Thoracic aorta (tissue), 2 donors: ENCODE data around the gene MON2. TPM values are rescaled to one million over a fixed set of nuclear protein-coding genes. Genes with fewer than 3 reads are reported as not detected.

ENCODE experiments used
- ATAC-seq: fragments of 150-250 bp; one replicate; pipeline ENCODE4 v1.8.0; 2017; ENCODE audit warnings: low read depth; ENCODE audit not compliant: insufficient number of reproducible peaks, low FRiP score
- DNase-seq: peaks from one replicate; pipeline ENCODE4 v3.0.0-alpha.2; 2020; ENCODE audit warnings: low spot score
- H3K27ac ChIP-seq, 2 donors: fragments of 200-600 bp; sonication (generic); 1 replicate in 1 of 2; 2 replicates in 1 of 2; pipeline ENCODE4 v1.5.1; 2016; ENCODE audit warnings: mild to moderate bottlenecking in 2 of 2, moderate library complexity in 2 of 2
- H3K27me3 ChIP-seq: fragments of 200-600 bp; sonication (generic); replicated peaks from 2 replicates; pipeline ENCODE4 v1.6.0; 2016; ENCODE audit warnings: mild to moderate bottlenecking; ENCODE audit not compliant: insufficient read depth
- H3K36me3 ChIP-seq: fragments of 200-600 bp; sonication (generic); one replicate; pipeline ENCODE4 v1.5.1; 2016
- H3K4me1 ChIP-seq, 2 donors: fragments of 200-600 bp; sonication (generic); 1 replicate in 1 of 2; 2 replicates in 1 of 2; pipeline versions ENCODE4 v1.5.1 to v1.6.0; 2016; ENCODE audit warnings: low read depth in 2 of 2, mild to moderate bottlenecking in 1 of 2; ENCODE audit not compliant: control insufficient read depth in 1 of 2
- H3K4me3 ChIP-seq: fragments of 200-600 bp; sonication (generic); 2 replicates; pipeline ENCODE4 v1.5.1; 2016; ENCODE audit warnings: mild to moderate bottlenecking
- H3K9me3 ChIP-seq: fragments of 200-600 bp; sonication (generic); 2 replicates; pipeline ENCODE4 v1.5.1; 2016
- total RNA-seq, 2 donors: library from RNA; depleted of rRNA; stranded (reverse); fragments of >200 nt; gene quantifications; one replicate each; pipeline versions ENCODE4 v1.1.0 to v1.2.3, GENCODE V29; 2016
- TF ChIP-seq, protein P1 (sequence below): fragments of 200-600 bp; sonication (generic); IDR thresholded peaks from one replicate; pipeline ENCODE4 v1.5.1; 2019; ENCODE audit warnings: antibody characterized with exemption

MON2 gene
- total RNA-seq, 2 donors from 2014 or later = 73.0 to 154 TPM

DNA sequence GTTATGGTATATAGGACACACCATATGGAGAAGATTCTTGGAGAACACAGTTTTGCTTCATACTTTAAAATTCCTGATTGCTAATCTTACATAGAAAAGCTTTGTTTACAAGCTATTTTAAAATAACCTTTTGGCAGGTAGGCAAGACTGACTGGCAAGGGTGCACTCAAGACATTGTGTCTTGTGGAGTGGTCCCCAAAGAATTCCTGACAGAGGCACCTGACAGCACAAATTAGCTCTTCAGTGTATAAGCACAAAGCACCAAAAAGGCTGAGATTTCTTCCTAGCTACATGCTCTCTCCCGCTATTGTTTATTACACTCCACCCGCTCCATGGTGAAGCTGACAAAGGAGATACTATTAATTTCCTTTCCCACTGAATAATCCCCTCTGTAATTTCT, 139.4 kb downstream of the MON2 start:
- Histone ChIP-seq H3K4me3 (no peak overlapping the region), H3K27me3 (no peaks in the 10 kb centered on the region), H3K4me1 (peaks cover 9 to 21% of the 10 kb centered on the region in 2 donors), H3K36me3 (no peaks in the 10 kb centered on the region), H3K27ac (no peak overlapping the region), H3K9me3 (no peaks in the 10 kb centered on the region)
- TF ChIP-seq, protein P1, sequence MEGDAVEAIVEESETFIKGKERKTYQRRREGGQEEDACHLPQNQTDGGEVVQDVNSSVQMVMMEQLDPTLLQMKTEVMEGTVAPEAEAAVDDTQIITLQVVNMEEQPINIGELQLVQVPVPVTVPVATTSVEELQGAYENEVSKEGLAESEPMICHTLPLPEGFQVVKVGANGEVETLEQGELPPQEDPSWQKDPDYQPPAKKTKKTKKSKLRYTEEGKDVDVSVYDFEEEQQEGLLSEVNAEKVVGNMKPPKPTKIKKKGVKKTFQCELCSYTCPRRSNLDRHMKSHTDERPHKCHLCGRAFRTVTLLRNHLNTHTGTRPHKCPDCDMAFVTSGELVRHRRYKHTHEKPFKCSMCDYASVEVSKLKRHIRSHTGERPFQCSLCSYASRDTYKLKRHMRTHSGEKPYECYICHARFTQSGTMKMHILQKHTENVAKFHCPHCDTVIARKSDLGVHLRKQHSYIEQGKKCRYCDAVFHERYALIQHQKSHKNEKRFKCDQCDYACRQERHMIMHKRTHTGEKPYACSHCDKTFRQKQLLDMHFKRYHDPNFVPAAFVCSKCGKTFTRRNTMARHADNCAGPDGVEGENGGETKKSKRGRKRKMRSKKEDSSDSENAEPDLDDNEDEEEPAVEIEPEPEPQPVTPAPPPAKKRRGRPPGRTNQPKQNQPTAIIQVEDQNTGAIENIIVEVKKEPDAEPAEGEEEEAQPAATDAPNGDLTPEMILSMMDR = no peak
- ATAC-seq (no peak), DNase-seq (no peak)

DNA sequence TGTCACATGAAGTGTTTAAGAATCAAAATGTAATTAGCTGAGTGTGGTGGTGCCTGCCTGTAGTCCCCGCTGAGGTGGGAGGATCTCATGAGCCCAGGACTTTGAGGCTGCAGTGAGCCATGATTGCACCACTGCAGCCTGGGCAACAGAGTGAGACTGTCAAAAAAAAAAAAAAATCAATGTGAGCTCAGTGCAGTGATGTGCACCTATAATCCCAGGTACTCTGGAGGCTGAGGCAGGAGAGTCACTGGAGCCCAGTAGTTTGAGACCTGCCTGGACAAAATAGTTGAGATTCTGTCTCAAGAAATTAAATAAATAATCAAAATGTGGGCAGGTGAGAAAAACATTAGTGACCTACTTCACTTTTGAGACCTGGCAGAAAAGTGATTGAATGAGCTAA, 140.0 kb downstream of the MON2 start:
- DNase-seq (no peak), ATAC-seq (no peak)
- Histone ChIP-seq H3K36me3 (no peaks in the 10 kb centered on the region), H3K27ac (no peak overlapping the region), H3K9me3 (no peaks in the 10 kb centered on the region), H3K4me1 (peaks cover 9 to 17% of the 10 kb centered on the region in 2 donors), H3K27me3 (no peaks in the 10 kb centered on the region), H3K4me3 (no peak overlapping the region)
- TF ChIP-seq, protein P1 = no peak

DNA sequence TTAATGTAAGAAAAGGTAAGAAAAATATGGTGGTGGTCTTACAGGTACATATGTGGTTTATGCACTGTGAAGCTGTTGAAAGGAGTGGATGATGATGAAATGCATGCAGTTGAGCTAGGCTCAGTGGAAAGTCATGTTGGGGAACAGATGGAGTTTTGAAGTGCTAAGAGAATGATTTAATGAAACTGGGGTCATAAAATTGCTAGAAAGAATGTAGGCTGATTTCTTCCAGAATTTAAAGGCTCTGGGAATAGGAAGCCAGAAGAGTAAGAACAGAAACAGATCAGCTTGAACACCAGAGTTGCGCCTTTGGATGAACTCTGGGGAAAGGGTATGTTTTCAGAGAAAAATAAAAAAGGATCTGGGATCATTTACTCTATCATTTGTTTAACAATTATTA, 146.5 kb downstream of the MON2 start:
- H3K4me3 ChIP-seq = no peak overlapping the region
- H3K27ac ChIP-seq = no peak overlapping the region
- H3K9me3 ChIP-seq = no peaks in the 10 kb centered on the region
- H3K27me3 ChIP-seq = no peaks in the 10 kb centered on the region
- H3K36me3 ChIP-seq = no peaks in the 10 kb centered on the region
- no peaks in the 10 kb centered on the region for H3K4me1 ChIP-seq
- no peak for ATAC-seq
- no peak for DNase-seq
- TF ChIP-seq, protein P1 = no peak

DNA sequence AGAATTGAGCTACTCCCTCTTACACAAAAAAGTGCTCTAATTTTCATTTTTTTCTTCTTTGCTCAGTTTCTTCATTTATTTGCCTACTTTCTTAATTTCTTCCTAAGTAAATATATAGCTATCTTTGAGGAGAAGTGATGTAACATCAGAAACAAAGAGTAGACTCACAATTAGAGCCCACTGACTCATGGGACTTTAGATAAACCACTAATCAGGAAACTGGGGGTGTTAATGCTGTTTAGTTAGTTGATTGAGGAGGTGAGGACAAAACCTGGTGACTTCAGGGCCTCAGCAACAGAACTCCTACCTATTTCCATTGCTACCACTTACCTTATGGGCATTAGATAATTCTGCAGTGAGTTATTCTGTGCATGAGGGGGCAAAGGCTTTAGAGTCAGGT, 151.7 kb downstream of the MON2 start:
- TF ChIP-seq, protein P1 = no peak
- no peaks in the 10 kb centered on the region for H3K36me3 ChIP-seq
- no peaks in the 10 kb centered on the region for H3K9me3 ChIP-seq
- H3K4me1 ChIP-seq = no peaks in the 10 kb centered on the region
- ATAC-seq (no peak), DNase-seq (no peak)
- no peaks in the 10 kb centered on the region for H3K27me3 ChIP-seq
- H3K4me3 ChIP-seq = no peak overlapping the region
- H3K27ac ChIP-seq = no peak overlapping the region

DNA sequence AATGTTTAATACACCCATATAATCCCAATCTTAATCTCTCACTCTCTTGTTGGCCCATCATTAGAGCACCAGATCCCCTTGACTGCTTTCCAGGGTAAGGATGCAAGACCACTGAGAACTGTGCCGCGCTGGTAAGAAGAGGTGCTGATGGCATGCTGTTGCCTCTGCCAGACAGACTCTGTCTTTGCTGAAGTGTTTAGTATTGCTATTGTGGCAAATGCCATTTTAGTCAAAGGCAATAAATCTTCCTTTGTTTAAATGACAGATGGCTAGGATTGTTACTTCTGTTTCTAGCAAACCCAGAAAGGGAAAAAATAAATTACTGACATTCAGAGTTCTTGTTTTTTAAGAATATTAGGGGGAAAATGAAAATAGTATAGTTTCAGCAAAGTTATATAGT, 152.3 kb downstream of the MON2 start:
- H3K9me3 ChIP-seq = no peaks in the 10 kb centered on the region
- H3K27me3 ChIP-seq = no peaks in the 10 kb centered on the region
- TF ChIP-seq, protein P1 = no peak
- H3K27ac ChIP-seq = no peak overlapping the region
- no peak for ATAC-seq
- no peak for DNase-seq
- H3K4me1 ChIP-seq = no peaks in the 10 kb centered on the region
- no peak overlapping the region for H3K4me3 ChIP-seq
- H3K36me3 ChIP-seq = no peaks in the 10 kb centered on the region
